Neuronal stem cell (in vitro differentiated cells): ENCODE measurements around the gene CCNYL1.
A peak's percentile ranks its signal among the peaks of the same experiment; 100 is the strongest.

ENCODE experiments used
- DNase-seq: peaks from one replicate; pipeline ENCODE4 v3.0.0-alpha.2; 2013; ENCODE audit warnings: low spot score
- H2AFZ ChIP-seq: one replicate; pipeline ENCODE4 v1.6.1; 2013; ENCODE audit warnings: mild to moderate bottlenecking, low read length, inconsistent platforms
- H2AK5ac ChIP-seq: 2 replicates; pipeline ENCODE4 v1.6.1; 2013; ENCODE audit warnings: low read depth, mild to moderate bottlenecking, inconsistent platforms, low read length, moderate library complexity, mixed read lengths
- H2BK120ac ChIP-seq: 2 replicates; pipeline ENCODE4 v1.6.1; 2013; ENCODE audit warnings: low read depth, mild to moderate bottlenecking, inconsistent platforms, low read length, moderate library complexity, mixed read lengths
- H2BK12ac ChIP-seq: one replicate; pipeline ENCODE4 v1.6.1; 2013; ENCODE audit warnings: low read length, inconsistent platforms
- H2BK15ac ChIP-seq: 2 replicates; pipeline ENCODE4 v1.6.1; 2013; ENCODE audit warnings: mild to moderate bottlenecking, low read length, inconsistent platforms, mixed read lengths
- H2BK5ac ChIP-seq: one replicate; pipeline ENCODE4 v1.6.1; 2013; ENCODE audit warnings: inconsistent platforms, mild to moderate bottlenecking, low read length, moderate library complexity
- H3K14ac ChIP-seq: one replicate; pipeline ENCODE4 v1.6.1; 2013; ENCODE audit warnings: low read length, inconsistent platforms
- H3K18ac ChIP-seq: 2 replicates; pipeline ENCODE4 v1.6.1; 2013; ENCODE audit warnings: low read length, inconsistent platforms
- H3K23ac ChIP-seq: 2 replicates; pipeline ENCODE4 v1.6.1; 2013; ENCODE audit warnings: low read depth, mild to moderate bottlenecking, mixed read lengths, low read length, inconsistent platforms; ENCODE audit not compliant: poor library complexity
- H3K27ac ChIP-seq: replicated peaks from 3 replicates; pipeline ENCODE4 v1.5.1; 2013; ENCODE audit warnings: low read length, inconsistent platforms
- H3K27me3 ChIP-seq, 3 experiments: 2 replicates each; pipeline ENCODE4 v1.6.1; 2013; ENCODE audit warnings: low read length in 3 of 3, mild to moderate bottlenecking in 2 of 3, inconsistent platforms in 1 of 3, low read depth in 1 of 3, mixed read lengths in 1 of 3, moderate library complexity in 1 of 3; ENCODE audit not compliant: control insufficient read depth in 3 of 3, insufficient read depth in 3 of 3
- H3K36me3 ChIP-seq, 2 donors: replicated peaks in 1 of 2; 2 replicates each; pipeline ENCODE4 v1.6.1; 2013; ENCODE audit warnings: low read length in 2 of 2; ENCODE audit not compliant: control insufficient read depth in 2 of 2, insufficient read depth in 2 of 2
- H3K4ac ChIP-seq: 2 replicates; pipeline ENCODE4 v1.6.1; 2013; ENCODE audit warnings: inconsistent platforms, mild to moderate bottlenecking, low read length, moderate library complexity
- H3K4me1 ChIP-seq, 2 donors: 1 replicate in 1 of 2; 2 replicates in 1 of 2; pipeline ENCODE4 v1.6.1; 2013; ENCODE audit warnings: low read length in 2 of 2, low read depth in 1 of 2; ENCODE audit not compliant: control insufficient read depth in 2 of 2, insufficient read depth in 1 of 2
- H3K4me2 ChIP-seq: one replicate; pipeline ENCODE4 v1.6.1; 2013; ENCODE audit warnings: mild to moderate bottlenecking, low read length, inconsistent platforms; ENCODE audit not compliant: insufficient read depth, poor library complexity, severe bottlenecking
- H3K4me3 ChIP-seq, 2 donors: 2 replicates each; pipeline ENCODE4 v1.5.1; 2013; ENCODE audit warnings: low read length in 2 of 2, mild to moderate bottlenecking in 2 of 2, inconsistent platforms in 1 of 2, moderate library complexity in 1 of 2
- H3K79me1 ChIP-seq: one replicate; pipeline ENCODE4 v1.6.1; 2013; ENCODE audit warnings: low read depth, mild to moderate bottlenecking, inconsistent platforms, low read length, moderate library complexity
- H3K9ac ChIP-seq: one replicate; pipeline ENCODE4 v1.6.1; 2013; ENCODE audit warnings: mild to moderate bottlenecking, low read depth, low read length, inconsistent platforms; ENCODE audit not compliant: poor library complexity
- H3K9me3 ChIP-seq, 2 donors: replicated peaks in 1 of 2; 2 replicates each; pipeline versions ENCODE3 to v1.6.1; 2013; ENCODE audit warnings: low read length in 2 of 2, mild to moderate bottlenecking in 2 of 2, inconsistent platforms in 1 of 2, low read depth in 1 of 2, mixed read lengths in 1 of 2, moderate library complexity in 1 of 2; ENCODE audit not compliant: control insufficient read depth in 2 of 2, insufficient read depth in 1 of 2
- H4K8ac ChIP-seq: one replicate; pipeline ENCODE4 v1.6.1; 2013; ENCODE audit warnings: low read depth, mild to moderate bottlenecking, inconsistent platforms, low read length, moderate library complexity
- H4K91ac ChIP-seq: one replicate; pipeline ENCODE4 v1.6.1; 2013; ENCODE audit warnings: low read length, low read depth, mild to moderate bottlenecking, inconsistent platforms; ENCODE audit not compliant: poor library complexity
- WGBS, 2 donors: extraction: QIAGEN DNeasy Blood & Tissue Kit; methylation state at CpG; one replicate each; pipeline ENCODE4 v1.1.7; 2013; ENCODE audit warnings: missing lambda C conversion rate in 2 of 2, mixed read lengths in 1 of 2; ENCODE audit not compliant: insufficient read length in 2 of 2, insufficient replicate concordance in 1 of 2; ENCODE audit errors: extremely low coverage in 2 of 2; 5-methylcytosine and 5-hydroxymethylcytosine counted together

Gene CCNYL1

GRCh38 chr2:207790898-207791297 lies 79.5 kb downstream of the CCNYL1 start:
- H2AFZ ChIP-seq, result peak overlapping the region; percentile 17
- no peaks in the 10 kb centered on the region for H3K36me3 ChIP-seq
- H2BK120ac ChIP-seq, result no peak overlapping the region
- WGBS, 2 donors, result no CpG with 5 or more reads among the region's 1 CpG
- H3K27ac ChIP-seq, result no peak overlapping the region
- no peak overlapping the region for H3K14ac ChIP-seq
- no peak overlapping the region for H3K23ac ChIP-seq
- H2BK5ac ChIP-seq, result no peak overlapping the region
- H3K4me3 ChIP-seq, result no peak overlapping the region
- H3K9me3 ChIP-seq, result no peaks in the 10 kb centered on the region
- no peaks in the 10 kb centered on the region for H3K79me1 ChIP-seq
- no peak overlapping the region for H3K4ac ChIP-seq
- H3K27me3 ChIP-seq, result no peaks in the 10 kb centered on the region
- peak overlapping the region; percentile 13 for H3K18ac ChIP-seq
- peaks cover 5 to 7% of the 10 kb centered on the region in 2 donors for H3K4me1 ChIP-seq
- no peak overlapping the region for H2BK12ac ChIP-seq
- DNase-seq, result no peak
- H2BK15ac ChIP-seq, result no peak overlapping the region
- H4K91ac ChIP-seq, result peak overlapping the region; percentile 44
- no peak overlapping the region for H3K9ac ChIP-seq
- no peak overlapping the region for H4K8ac ChIP-seq
- H2AK5ac ChIP-seq, result no peak overlapping the region
- H3K4me2 ChIP-seq, result no peak overlapping the region

GRCh38 chr2:207791579-207792243 lies 80.3 kb downstream of the CCNYL1 start:
- Histone ChIP-seq H4K8ac (no peak overlapping the region), H3K14ac (no peak overlapping the region), H2BK15ac (no peak overlapping the region), H2BK120ac (no peak overlapping the region), H2AK5ac (no peak overlapping the region), H3K4ac (no peak overlapping the region), H3K4me3 (no peak overlapping the region), H3K27me3 (no peaks in the 10 kb centered on the region), H3K18ac (no peak overlapping the region), H3K9ac (no peak overlapping the region), H2AFZ (no peak overlapping the region), H3K23ac (no peak overlapping the region), H3K9me3 (no peaks in the 10 kb centered on the region), H2BK12ac (no peak overlapping the region), H3K36me3 (no peaks in the 10 kb centered on the region), H2BK5ac (no peak overlapping the region), H3K4me2 (no peak overlapping the region), H3K4me1 (peaks cover 5 to 11% of the 10 kb centered on the region in 2 donors), H3K27ac (no peak overlapping the region), H3K79me1 (no peaks in the 10 kb centered on the region), H4K91ac (no peak overlapping the region)
- no CpG with 5 or more reads among the region's 6 CpGs for WGBS, 2 donors
- no peak for DNase-seq

GRCh38 chr2:207792244-207792785 lies 80.9 kb downstream of the CCNYL1 start:
- no peaks in the 10 kb centered on the region for H3K9me3 ChIP-seq
- DNase-seq, result no peak
- WGBS, 2 donors, result no CpG with 5 or more reads among the region's 6 CpGs
- H3K36me3 ChIP-seq, result no peaks in the 10 kb centered on the region
- no peak overlapping the region for H3K4ac ChIP-seq
- H2BK5ac ChIP-seq, result no peak overlapping the region
- H2AFZ ChIP-seq, result peak overlapping the region; percentile 85
- H2AK5ac ChIP-seq, result no peak overlapping the region
- no peak overlapping the region for H3K14ac ChIP-seq
- H3K4me1 ChIP-seq, result peaks cover 5 to 15% of the 10 kb centered on the region in 2 donors
- H3K4me3 ChIP-seq, result no peak overlapping the region
- no peak overlapping the region for H2BK15ac ChIP-seq
- H2BK12ac ChIP-seq, result no peak overlapping the region
- H3K27ac ChIP-seq, result peak overlapping the region; percentile 62
- H3K79me1 ChIP-seq, result no peaks in the 10 kb centered on the region
- H3K27me3 ChIP-seq, result no peaks in the 10 kb centered on the region
- H4K91ac ChIP-seq, result no peak overlapping the region
- H2BK120ac ChIP-seq, result no peak overlapping the region
- no peak overlapping the region for H3K9ac ChIP-seq
- peak overlapping the region; percentile 92 for H3K18ac ChIP-seq
- no peak overlapping the region for H3K23ac ChIP-seq
- H4K8ac ChIP-seq, result no peak overlapping the region
- H3K4me2 ChIP-seq, result no peak overlapping the region

- Histone ChIP-seq H3K9ac (no peak overlapping the region), H3K4me1 (peaks cover 8 to 17% of the 10 kb centered on the region in 2 donors), H4K91ac (no peak overlapping the region), H2AK5ac (no peak overlapping the region), H3K9me3 (peaks cover 0 to 2% of the 10 kb centered on the region in 2 donors), H2BK15ac (no peak overlapping the region), H2BK12ac (peak overlapping the region; percentile 4), H3K4me3 (no peak overlapping the region), H3K27me3 (no peaks in the 10 kb centered on the region), H3K18ac (peak overlapping the region; percentile 81), H3K14ac (no peak overlapping the region), H2BK5ac (peak overlapping the region; percentile 55), H3K4ac (no peak overlapping the region), H2AFZ (peak overlapping the region; percentile 85), H3K79me1 (no peaks in the 10 kb centered on the region), H3K36me3 (no peaks in the 10 kb centered on the region), H2BK120ac (peak overlapping the region; percentile 35), H3K4me2 (no peak overlapping the region), H4K8ac (no peak overlapping the region), H3K23ac (no peak overlapping the region), H3K27ac (peak overlapping the region; percentile 85)
- DNase-seq, result no peak
- WGBS, 2 donors, result no CpG with 5 or more reads among the region's 8 CpGs
These were observed 85.3 kb downstream of the CCNYL1 start for GRCh38 chr2:207796585-207797350.
